NCI-H1105 (cell line): ENCODE results near the gene PELI2.
A peak's percentile ranks its signal among the peaks of the same experiment; 100 is the strongest.

Experiments
- DNase-seq: peaks from one replicate; lab custom pipeline; 2025; lab: John Stamatoyannopoulos, UW

Gene PELI2

GRCh38 chr14:56247495-56248200, 129.4 kb downstream of the PELI2 start:
- DNase-seq: peak; percentile 6

DNA sequence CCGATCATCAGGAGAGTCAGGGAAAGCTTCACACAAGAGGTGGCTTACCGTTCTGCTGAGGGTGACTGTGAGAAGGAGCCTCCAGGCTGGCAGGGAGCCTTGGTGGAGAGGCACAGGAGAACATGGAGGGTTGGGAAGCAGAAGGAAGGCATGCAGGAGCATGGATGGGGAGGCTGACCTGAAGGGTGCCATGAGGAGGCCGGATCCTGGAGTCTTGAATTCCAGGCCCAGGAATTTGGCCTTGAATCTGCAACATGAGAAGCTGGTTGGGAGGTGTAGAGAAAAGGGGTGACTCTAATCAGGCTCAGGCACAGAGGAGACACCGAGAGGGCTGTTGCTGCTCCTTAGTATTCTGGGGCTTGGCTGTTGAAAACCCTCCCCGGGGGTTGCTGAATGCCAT, 130.2 kb downstream of the PELI2 start:
- DNase-seq: no peak

DNA sequence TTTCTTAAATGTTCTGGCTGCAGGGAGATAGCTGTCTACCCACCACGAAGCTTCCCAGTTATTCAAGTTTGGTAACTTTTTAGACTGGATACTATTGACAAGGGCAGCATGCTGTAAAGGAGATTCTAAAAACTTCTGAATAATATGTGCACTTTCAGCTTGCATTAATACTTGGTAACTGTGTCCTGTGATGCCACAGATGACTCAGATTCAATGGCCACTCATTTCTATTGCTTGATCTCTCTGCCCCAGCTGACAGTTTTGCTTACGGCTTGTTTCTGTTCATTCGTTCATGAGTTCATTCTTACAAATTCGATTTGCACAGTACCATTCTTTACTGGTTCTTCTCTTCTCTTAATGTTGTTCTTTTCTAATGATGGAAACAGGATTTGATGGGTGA, 142.8 kb downstream of the PELI2 start:
- no peak for DNase-seq

DNA sequence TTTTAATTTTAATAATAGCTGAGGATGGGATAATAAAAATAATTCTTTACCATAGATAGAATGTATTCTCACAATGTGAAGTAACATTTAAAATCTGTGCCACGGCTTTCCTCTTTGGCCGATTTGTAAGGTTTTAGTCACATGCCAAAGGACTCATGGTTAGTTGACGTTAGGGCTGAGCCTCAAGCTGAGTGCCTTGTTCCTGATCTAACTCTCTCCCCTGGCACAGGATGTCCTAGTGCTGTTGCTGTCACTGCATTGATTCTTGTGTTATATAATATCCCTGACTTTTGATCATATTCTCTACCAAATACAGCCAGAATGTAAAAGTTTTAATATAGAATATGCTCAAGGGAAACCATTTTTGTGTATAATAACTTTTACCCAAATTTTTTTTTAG, 144.3 kb downstream of the PELI2 start:
- no peak for DNase-seq

DNA sequence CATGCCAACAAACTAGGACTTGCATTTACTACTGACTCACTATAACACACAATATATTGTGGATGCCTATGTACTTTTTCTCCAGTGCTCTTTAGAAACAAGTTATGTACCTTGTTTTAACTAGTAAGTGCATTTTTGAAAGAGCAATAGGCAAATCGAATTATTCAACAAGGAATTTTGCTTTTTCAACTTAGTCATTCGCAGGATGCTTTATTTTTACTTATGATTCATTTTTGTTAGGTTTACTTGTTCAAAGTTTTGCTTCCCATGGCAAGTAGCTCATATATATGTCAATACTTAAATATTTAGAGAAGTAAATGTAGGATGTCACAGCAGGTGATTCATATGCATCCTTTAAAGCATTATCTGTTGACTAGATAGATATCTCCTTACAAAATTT, 149.8 kb downstream of the PELI2 start:
- no peak for DNase-seq

DNA sequence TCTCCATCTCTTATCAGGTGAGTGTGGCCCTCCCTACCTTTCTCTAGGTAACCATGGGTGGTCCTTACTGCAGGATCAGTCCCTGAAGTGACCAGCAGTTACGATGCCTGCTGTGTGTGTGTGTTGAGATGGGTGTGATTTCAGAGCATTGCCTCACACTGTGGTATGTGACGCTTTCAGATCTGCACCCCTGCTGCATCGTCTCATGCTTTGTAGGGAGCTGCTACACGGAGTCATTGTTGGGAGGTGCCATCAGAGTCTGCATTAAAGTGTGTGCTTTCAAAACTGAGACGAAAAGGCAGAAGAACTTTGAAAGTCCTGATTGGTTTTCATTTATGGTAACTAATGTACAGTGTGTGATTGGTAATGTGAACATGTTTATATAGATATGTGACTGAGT, 150.5 kb downstream of the PELI2 start:
- no peak for DNase-seq

- no peak for DNase-seq
These were observed 152.7 kb downstream of the PELI2 start for GRCh38 chr14:56270921-56271320.

DNA sequence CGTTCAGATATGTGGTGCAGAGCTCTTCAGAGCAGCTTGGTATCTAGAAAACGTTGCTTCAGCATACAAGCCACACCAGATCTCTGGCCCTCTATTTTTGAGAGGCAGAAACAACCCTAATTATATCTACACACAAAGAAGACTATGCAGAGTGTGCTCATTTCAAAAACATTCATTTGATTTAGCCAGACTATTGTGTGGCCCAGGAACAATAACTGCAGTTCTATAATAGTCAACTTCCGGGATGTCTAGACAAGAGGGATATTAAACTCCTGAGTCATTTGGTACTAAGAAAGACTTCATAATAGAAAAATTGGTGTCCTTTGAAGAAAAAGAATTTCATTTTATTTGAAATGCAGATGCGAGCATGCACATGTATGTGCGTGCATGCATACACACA, 153.8 kb downstream of the PELI2 start:
- DNase-seq: no peak

DNA sequence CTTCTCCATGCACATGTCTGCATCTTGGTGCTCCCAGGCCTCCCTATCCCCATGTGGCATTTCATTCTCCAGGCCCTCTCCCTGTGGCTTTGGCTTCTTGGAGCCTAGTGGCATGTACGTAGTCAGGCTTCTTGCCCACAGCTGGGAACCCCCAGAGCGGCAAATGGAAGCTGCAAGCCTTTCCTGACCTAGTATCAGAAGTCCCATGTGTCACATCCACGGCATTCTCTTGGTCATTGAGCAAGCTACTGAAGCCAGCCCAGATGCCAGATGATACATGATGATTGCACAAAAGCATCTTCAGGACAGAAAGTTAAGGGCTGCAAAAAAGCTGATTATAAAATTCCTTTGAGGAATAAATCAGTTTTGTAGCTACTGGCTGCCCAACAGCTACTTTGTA, 154.9 kb downstream of the PELI2 start:
- DNase-seq: no peak

GRCh38 chr14:56273951-56274350, 155.7 kb downstream of the PELI2 start:
- DNase-seq: no peak

GRCh38 chr14:56274556-56274955, 156.3 kb downstream of the PELI2 start:
- no peak for DNase-seq

- DNase-seq: no peak
These were observed 157.9 kb downstream of the PELI2 start for GRCh38 chr14:56276108-56276507.

GRCh38 chr14:56278383-56278782, 160.2 kb downstream of the PELI2 start:
- no peak for DNase-seq

- no peak for DNase-seq
These were observed 162.6 kb downstream of the PELI2 start for GRCh38 chr14:56280843-56281242.

GRCh38 chr14:56282179-56282578, 164.0 kb downstream of the PELI2 start:
- DNase-seq: no peak

DNA sequence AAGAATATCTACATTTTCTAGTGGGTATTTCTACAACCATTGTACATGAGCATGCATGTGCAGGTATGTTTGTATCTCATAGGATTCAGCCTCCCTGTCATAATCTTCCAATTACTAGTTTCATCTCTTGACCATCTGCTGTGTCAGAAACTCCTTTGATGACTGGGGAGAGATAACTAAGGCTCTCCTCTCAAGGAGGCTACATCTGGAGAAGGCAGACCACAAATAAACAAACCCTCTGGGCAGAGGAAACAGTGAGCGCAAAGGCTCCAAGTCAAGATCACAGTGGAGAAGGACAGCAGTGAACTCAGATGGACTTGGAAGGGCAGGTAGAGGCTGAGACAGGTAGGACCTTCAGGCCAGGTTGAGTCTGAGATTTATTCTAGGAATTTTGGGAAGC, 166.4 kb downstream of the PELI2 start:
- no peak for DNase-seq

- no peak for DNase-seq
These were observed 170.9 kb downstream of the PELI2 start for GRCh38 chr14:56289155-56289554.

GRCh38 chr14:56290195-56290594, 172.0 kb downstream of the PELI2 start:
- DNase-seq: no peak

- no peak for DNase-seq
These were observed 174.8 kb downstream of the PELI2 start for GRCh38 chr14:56292970-56293369.

GRCh38 chr14:56293506-56293905, 175.3 kb downstream of the PELI2 start:
- DNase-seq: no peak

- DNase-seq: no peak
These were observed 175.9 kb downstream of the PELI2 start for GRCh38 chr14:56294128-56294527.

DNA sequence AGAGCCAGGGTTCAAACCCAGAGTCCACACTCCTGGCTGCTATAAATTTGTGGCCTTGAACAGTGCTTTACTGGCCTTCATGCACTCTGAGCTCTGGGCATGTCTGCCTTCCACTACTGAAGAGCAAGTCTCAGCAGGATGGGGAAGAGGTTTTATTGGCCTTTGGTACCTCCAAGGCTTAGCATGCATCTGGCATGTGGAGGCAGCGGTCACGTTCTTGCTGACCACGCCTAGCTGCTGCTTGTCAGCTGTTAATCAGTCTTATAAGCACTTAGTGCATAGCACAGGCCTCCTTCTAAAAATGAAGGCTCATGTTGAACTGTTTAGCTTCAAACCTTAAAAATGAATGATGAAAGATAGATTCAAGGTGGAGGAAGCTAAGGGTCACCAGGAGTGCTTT, 177.5 kb downstream of the PELI2 start:
- no peak for DNase-seq

DNA sequence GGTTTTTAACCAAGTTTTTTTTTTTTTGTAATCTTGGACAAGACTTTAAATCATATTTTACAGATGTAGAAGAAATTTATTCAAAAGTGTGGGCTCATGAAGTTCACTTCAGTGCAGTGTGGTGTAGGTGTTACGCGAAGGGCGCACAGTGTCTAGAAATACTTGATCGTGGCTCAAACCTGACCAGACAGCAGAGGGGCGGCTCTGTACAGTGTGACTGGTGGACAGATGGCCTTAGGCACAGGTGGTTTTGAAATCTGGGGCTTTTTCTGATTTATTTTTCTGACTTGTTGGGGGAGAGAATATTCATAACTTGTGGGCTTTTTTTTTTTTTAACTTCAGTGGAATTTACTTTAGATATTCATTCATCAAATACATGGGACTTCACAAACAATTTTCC, 179.2 kb downstream of the PELI2 start:
- DNase-seq: no peak

DNA sequence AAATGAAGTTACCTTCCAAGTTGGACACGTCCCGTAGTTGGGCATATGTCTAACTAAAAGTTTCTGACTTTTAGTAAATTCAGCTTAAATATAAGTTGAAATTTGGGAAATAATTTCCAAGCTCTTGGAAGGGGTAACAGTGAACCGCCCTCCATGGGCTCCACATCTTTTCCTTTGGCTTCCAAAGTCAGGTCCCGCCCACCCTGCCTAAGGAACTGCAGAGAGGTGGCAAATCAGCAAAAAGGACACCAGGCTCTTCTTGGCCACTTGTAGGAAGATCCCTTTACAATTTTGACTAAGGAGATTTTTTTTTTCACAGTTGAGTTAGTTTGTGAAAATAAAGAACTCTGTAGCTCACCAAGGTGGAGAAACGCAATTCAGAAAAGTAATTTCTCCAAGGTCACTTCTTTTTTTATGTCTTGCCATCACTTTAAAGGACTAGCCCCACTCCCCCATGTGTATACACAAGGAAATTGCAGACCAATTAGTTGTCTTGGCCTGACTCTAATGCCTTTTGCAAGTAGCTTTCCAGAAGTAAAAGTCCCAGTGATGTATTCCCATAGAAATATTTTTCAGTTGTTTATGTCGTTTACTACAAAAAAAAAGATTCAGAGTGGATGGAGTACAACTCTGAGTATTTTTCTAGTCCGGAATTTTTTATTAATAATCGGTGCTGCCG, 181.2 kb downstream of the PELI2 start:
- DNase-seq: no peak
